Loucy (cell line): ENCODE data around the gene KMT2E.

ENCODE experiments used
- H2AFZ ChIP-seq: fragments of 200-600 bp; sonication (generic); 2 replicates; pipeline ENCODE4 v1.6.0; 2016; ENCODE audit warnings: antibody characterized with exemption, mild to moderate bottlenecking, low read length, moderate library complexity
- H3F3A ChIP-seq: fragments of 200-600 bp; 2 replicates; pipeline ENCODE4 v1.6.0; 2016; ENCODE audit warnings: antibody characterized with exemption, low read depth, mild to moderate bottlenecking
- H3K27me3 ChIP-seq: fragments of 200-600 bp; sonication (generic); 2 replicates; pipeline ENCODE4 v1.6.1; 2014; ENCODE audit warnings: low read length, mild to moderate bottlenecking; ENCODE audit not compliant: insufficient read depth, poor library complexity, severe bottlenecking
- H3K36me3 ChIP-seq: fragments of 200-600 bp; sonication (generic); 2 replicates; pipeline ENCODE4 v1.6.1; 2016; ENCODE audit warnings: low read length; ENCODE audit not compliant: insufficient read depth
- H3K4me1 ChIP-seq: fragments of 200-600 bp; sonication (generic); 2 replicates; pipeline ENCODE4 v1.5.1; 2014; ENCODE audit warnings: low read length, mild to moderate bottlenecking; ENCODE audit not compliant: insufficient read depth, poor library complexity, severe bottlenecking
- H3K4me2 ChIP-seq: fragments of 200-600 bp; sonication (generic); 2 replicates; pipeline ENCODE4 v1.6.0; 2014; ENCODE audit warnings: antibody characterized with exemption, low read length, low read depth, mild to moderate bottlenecking; ENCODE audit not compliant: poor library complexity, severe bottlenecking
- H3K4me3 ChIP-seq: fragments of 200-600 bp; sonication (generic); 2 replicates; pipeline ENCODE4 v1.5.1; 2014; ENCODE audit warnings: low read length, mild to moderate bottlenecking, mixed read lengths; ENCODE audit not compliant: poor library complexity, severe bottlenecking
- H3K79me2 ChIP-seq: fragments of 200-600 bp; sonication (generic); 2 replicates; pipeline ENCODE4 v1.6.1; 2014; ENCODE audit warnings: low read length; ENCODE audit not compliant: insufficient read depth
- H3K9ac ChIP-seq: fragments of 200-600 bp; sonication (generic); 2 replicates; pipeline ENCODE4 v1.6.0; 2014; ENCODE audit warnings: mild to moderate bottlenecking, low read depth, low read length, moderate library complexity; ENCODE audit not compliant: poor library complexity, severe bottlenecking
- H3K9me2 ChIP-seq: fragments of 200-600 bp; sonication (generic); replicated peaks from 2 replicates; pipeline ENCODE4 v1.6.1; 2016; ENCODE audit warnings: low read depth, low read length, mixed read lengths
- H3K9me3 ChIP-seq: fragments of 200-600 bp; sonication (generic); 2 replicates; pipeline ENCODE4 v1.6.1; 2014; ENCODE audit warnings: mild to moderate bottlenecking, antibody characterized with exemption, low read length, low read depth; ENCODE audit not compliant: insufficient read depth
- H4K20me1 ChIP-seq: fragments of 200-600 bp; sonication (generic); 2 replicates; pipeline ENCODE4 v1.6.0; 2014; ENCODE audit warnings: antibody characterized with exemption, low read length, mild to moderate bottlenecking; ENCODE audit not compliant: insufficient read depth, poor library complexity, severe bottlenecking
- CTCF ChIP-seq: fragments of 200-600 bp; sonication (generic); conservative IDR thresholded peaks from 2 replicates; pipeline ENCODE4 v1.5.1; 2014; ENCODE audit warnings: mild to moderate bottlenecking, antibody characterized with exemption, low read length
- EZH2phosphoT487 ChIP-seq: fragments of 200-600 bp; IDR thresholded peaks from 2 replicates; pipeline ENCODE4 v1.6.1; 2018; ENCODE audit warnings: antibody characterized with exemption, mild to moderate bottlenecking, moderate library complexity, borderline replicate concordance

The KMT2E gene

GRCh38 chr7:105096306-105096705, 82.3 kb downstream of the KMT2E start:
- TF ChIP-seq CTCF, result no peak
- TF ChIP-seq EZH2phosphoT487, result no peak
- no peaks in the 10 kb centered on the region for H3K9me2 ChIP-seq
- no peak overlapping the region for H3K9ac ChIP-seq
- no peak overlapping the region for H3K4me2 ChIP-seq
- H3F3A ChIP-seq, result no peaks in the 10 kb centered on the region
- no peaks in the 10 kb centered on the region for H3K4me1 ChIP-seq
- no peak overlapping the region for H2AFZ ChIP-seq
- H3K36me3 ChIP-seq, result peaks cover 81% of the 10 kb centered on the region
- H3K27me3 ChIP-seq, result no peaks in the 10 kb centered on the region
- no peaks in the 10 kb centered on the region; the same call in 1 of the 2 replicates for H3K79me2 ChIP-seq
- H3K9me3 ChIP-seq, result no peaks in the 10 kb centered on the region
- H3K4me3 ChIP-seq, result no peak overlapping the region
- peaks cover 4% of the 10 kb centered on the region for H4K20me1 ChIP-seq

GRCh38 chr7:105097619-105098018, 83.6 kb downstream of the KMT2E start:
- Histone ChIP-seq H3K27me3 (no peaks in the 10 kb centered on the region), H3K4me1 (no peaks in the 10 kb centered on the region), H3K4me3 (no peak overlapping the region), H3K4me2 (no peak overlapping the region), H3K36me3 (peaks cover 78% of the 10 kb centered on the region), H4K20me1 (peaks cover 4% of the 10 kb centered on the region), H3K9ac (no peak overlapping the region), H3K9me2 (no peaks in the 10 kb centered on the region), H3K9me3 (no peaks in the 10 kb centered on the region), H3K79me2 (no peaks in the 10 kb centered on the region; the same call in 1 of the 2 replicates), H3F3A (no peaks in the 10 kb centered on the region), H2AFZ (no peak overlapping the region)
- TF ChIP-seq EZH2phosphoT487, result no peak
- no peak for TF ChIP-seq CTCF

- TF ChIP-seq EZH2phosphoT487 (no peak), CTCF (no peak)
- Histone ChIP-seq H3K4me2 (no peak overlapping the region), H3K79me2 (no peaks in the 10 kb centered on the region; the same call in 1 of the 2 replicates), H3K36me3 (peaks cover 77% of the 10 kb centered on the region), H3K9me3 (no peaks in the 10 kb centered on the region), H3F3A (no peaks in the 10 kb centered on the region), H3K4me1 (no peaks in the 10 kb centered on the region), H3K9me2 (no peaks in the 10 kb centered on the region), H3K27me3 (no peaks in the 10 kb centered on the region), H3K9ac (no peak overlapping the region), H2AFZ (no peak overlapping the region), H3K4me3 (no peak overlapping the region), H4K20me1 (peaks cover 4% of the 10 kb centered on the region)
Measured at GRCh38 chr7:105098863-105099515, 85.0 kb downstream of the KMT2E start.
